ENCODE measurements around the gene ABCA3.

DNA sequence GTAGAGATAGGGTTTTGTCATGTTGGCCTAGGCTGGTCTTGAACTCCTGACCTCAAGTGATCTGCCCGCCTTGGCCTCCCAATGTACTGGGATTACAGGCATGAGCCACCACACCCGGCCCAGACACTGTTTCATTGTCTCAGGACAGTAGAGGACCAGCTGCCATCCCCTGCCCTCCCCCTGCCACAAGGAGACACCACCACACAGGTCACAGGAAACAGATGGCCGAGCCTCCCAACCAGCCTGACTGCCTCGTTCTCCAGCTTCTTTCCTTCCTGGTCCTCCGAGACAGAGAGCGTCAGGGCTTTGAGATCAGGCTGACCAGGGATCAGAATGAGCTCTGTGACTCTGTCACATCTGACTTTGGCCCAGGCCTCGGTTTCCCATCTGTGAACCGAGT is 51.8 kb downstream of the ABCA3 start:
- TF ChIP-seq POLR2A (IDR thresholded peaks at IDR 0.05; ENCODE audit: low read depth, low read length): no peak
- TF ChIP-seq POLR2AphosphoS5 (IDR thresholded peaks at IDR 0.05; ENCODE audit: low read depth, low read length): no peak
- TF ChIP-seq TAF1 (IDR thresholded peaks at IDR 0.05; ENCODE audit: low read depth, low read length): no peak
- no peak for TF ChIP-seq PAX5 (IDR thresholded peaks at IDR 0.05; ENCODE audit: insufficient read depth, low read length, severe bottlenecking)
- TF ChIP-seq SPI1 (IDR thresholded peaks at IDR 0.05; ENCODE audit: low read depth, low read length): no peak
- TF ChIP-seq POU2F2 (IDR thresholded peaks at IDR 0.05; ENCODE audit: low read depth, low read length): no peak

Data from GM12891 (cell line).